GM21360 (cell line): ENCODE results near the gene DNAJC27.

Source experiments
- ATAC-seq: cut with Tn5 transposase; IDR thresholded peaks from one replicate; pipeline ENCODE4 v1.9.1; 2021; ENCODE audit warnings: mild to moderate bottlenecking, moderate library complexity; ENCODE audit not compliant: unreplicated experiment

The DNAJC27 gene

GRCh38 chr2:24909555-24910177 lies 62.1 kb downstream of the DNAJC27 start:
- no peak for ATAC-seq

GRCh38 chr2:24908461-24908901 lies 63.3 kb downstream of the DNAJC27 start:
- no peak for ATAC-seq

DNA sequence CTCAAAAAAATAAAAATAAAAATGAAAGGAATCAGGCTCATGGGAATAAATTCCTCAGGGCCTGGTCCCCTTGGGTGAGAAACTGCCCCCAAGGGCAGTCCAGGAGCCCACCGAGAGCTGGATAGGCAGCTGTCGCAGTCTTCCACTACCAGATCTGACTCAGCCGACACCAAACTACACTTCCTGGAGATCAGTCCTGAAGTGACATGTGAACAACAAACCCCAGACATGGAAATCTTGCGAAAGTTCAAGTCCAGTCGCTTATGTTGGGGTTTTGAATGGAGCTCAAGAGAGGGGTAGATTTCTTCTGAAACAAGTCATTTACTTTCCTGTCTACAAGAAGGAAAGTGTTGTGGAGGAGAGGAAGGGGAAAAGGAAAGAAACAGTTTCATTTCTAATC lies 64.6 kb downstream of the DNAJC27 start:
- no peak for ATAC-seq

GRCh38 chr2:24906466-24906865 lies 65.3 kb downstream of the DNAJC27 start:
- no peak for ATAC-seq

GRCh38 chr2:24903161-24904103 lies 68.3 kb downstream of the DNAJC27 start:
- ATAC-seq, result no peak

DNA sequence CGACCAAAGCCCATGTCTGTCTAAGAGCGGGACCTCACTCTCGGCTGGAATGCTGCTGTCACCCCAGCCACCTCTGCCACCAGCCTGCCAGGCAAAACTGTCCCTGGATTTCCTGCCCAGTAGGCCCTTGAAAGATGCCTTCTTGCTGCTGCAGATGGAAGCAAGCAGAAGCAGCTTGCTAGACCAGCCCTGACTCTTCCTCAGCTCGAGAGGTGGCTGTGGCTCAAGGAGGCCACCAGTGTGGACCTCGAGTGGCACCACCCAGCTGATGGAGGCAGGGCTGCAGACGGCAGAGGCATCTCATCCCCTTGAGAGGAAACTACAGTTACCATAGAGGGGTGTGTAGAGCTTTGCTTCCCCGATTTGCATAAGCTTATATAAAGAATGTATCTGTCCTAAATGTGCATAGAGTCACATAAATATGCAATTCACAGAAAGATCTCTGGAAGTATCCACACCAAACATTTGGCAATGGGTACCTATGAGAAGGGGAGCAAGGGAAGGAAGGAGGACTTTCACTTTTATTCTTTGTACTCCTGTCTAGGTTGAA lies 72.3 kb downstream of the DNAJC27 start:
- no peak for ATAC-seq

- ATAC-seq, result no peak
Observed at GRCh38 chr2:24898122-24899109, 73.3 kb downstream of the DNAJC27 start.

DNA sequence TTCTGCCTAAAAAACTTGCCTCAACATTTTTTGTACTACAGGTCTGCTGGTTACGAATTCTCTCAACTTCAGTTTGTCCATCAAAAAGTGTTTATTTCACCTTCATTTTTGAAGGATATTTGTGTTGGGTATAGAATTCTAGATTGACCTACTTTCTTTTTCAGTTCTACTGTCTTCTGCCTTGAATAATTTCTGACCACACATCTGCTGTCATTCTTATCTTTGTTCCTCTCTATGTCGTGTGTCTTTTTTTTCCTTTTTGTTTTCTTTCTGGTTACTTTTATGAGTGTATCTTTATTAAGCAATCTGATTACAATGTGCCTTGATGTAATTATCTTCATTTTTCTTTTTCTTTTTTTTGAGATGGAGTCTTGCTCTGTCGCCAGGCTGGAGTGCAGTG lies 77.0 kb downstream of the DNAJC27 start:
- ATAC-seq, result no peak

GRCh38 chr2:24893934-24894333 lies 77.8 kb downstream of the DNAJC27 start:
- no peak for ATAC-seq
